BLaER1 (cell line): ENCODE data around the gene PSMB3.
"Not testable (repeated sequence)": the region's sequence is repeated elsewhere in the genome, so short reads cannot be mapped to it uniquely, and the experiment has no call there.

Experiments used
- H3K27ac ChIP-seq: shearing (Covaris generic); formaldehyde crosslinking; 2 replicates; pipeline ENCODE4 v1.8.1; 2022
- H3K27me3 ChIP-seq: shearing (Covaris generic); formaldehyde crosslinking; 2 replicates; pipeline ENCODE4 v1.8.1; 2022
- H3K36me3 ChIP-seq: shearing (Covaris generic); formaldehyde crosslinking; 2 replicates; pipeline ENCODE4 v1.8.1; 2022
- H3K4me1 ChIP-seq: shearing (Covaris generic); formaldehyde crosslinking; 2 replicates; pipeline ENCODE4 v1.8.1; 2022
- H3K4me2 ChIP-seq: shearing (Covaris generic); formaldehyde crosslinking; 2 replicates; pipeline ENCODE4 v1.8.1; 2022
- H3K4me3 ChIP-seq: shearing (Covaris generic); formaldehyde crosslinking; 2 replicates; pipeline ENCODE4 v1.8.1; 2022
- H3K9ac ChIP-seq: shearing (Covaris generic); formaldehyde crosslinking; 2 replicates; pipeline ENCODE4 v1.8.1; 2022
- H3K9me3 ChIP-seq: shearing (Covaris generic); formaldehyde crosslinking; 2 replicates; pipeline ENCODE4 v1.8.1; 2022
- H4K20me1 ChIP-seq: shearing (Covaris generic); formaldehyde crosslinking; 2 replicates; pipeline ENCODE4 v1.8.1; 2022
- Cebpa-rat ChIP-seq: shearing (Covaris generic); IDR thresholded peaks from 2 replicates; pipeline ENCODE4 v1.8.1; 2022

Gene PSMB3

DNA sequence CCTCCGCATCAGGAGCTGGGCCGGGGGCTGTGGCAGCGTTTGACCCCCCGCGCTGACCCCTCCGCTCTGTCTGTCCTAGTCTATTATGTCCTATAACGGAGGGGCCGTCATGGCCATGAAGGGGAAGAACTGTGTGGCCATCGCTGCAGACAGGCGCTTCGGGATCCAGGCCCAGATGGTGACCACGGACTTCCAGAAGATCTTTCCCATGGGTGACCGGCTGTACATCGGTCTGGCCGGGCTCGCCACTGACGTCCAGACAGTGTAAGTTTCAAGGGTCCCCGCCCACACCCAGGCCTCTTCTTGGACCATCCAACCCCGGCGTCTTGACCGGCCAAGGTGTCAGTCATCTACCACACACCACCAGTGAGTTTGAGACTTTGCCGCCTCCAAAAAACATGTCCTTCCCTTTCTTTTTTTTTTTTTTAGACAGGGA is 548 bp downstream of the PSMB3 start:
- Histone ChIP-seq H3K9me3 (no peaks in the 10 kb centered on the region), H3K4me2 (peak overlapping the region; percentile 97), H3K4me3 (peak overlapping the region; percentile 94), H3K4me1 (peaks cover 50% of the 10 kb centered on the region), H3K27ac (peak overlapping the region; percentile 92), H4K20me1 (peaks cover 60% of the 10 kb centered on the region), H3K36me3 (peaks cover 45% of the 10 kb centered on the region), H3K27me3 (peaks cover 38% of the 10 kb centered on the region), H3K9ac (peak overlapping the region; percentile 95)
- TF ChIP-seq Cebpa-rat, result no peak

DNA sequence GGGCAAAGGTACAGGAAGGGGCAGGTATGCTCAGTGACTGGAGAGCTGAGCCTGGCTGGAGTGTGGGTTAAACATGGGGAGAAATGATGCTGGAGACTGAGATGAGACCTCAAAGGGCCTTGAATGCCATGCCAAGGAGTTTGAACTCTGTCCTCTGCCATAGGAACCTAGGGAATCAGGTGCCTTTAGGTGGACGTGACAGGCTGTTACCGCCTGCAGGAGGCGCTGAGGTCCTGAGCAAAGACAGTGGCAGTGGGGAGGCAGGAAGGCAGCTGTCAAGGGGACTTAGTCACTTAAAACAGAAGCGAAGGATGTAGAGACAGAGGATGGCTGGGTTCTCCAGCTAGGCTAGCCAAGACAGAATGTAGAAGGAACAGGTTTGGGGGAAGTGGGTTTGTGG is 9.1 kb downstream of the PSMB3 start:
- peaks cover 100% of the 10 kb centered on the region for H3K36me3 ChIP-seq

DNA sequence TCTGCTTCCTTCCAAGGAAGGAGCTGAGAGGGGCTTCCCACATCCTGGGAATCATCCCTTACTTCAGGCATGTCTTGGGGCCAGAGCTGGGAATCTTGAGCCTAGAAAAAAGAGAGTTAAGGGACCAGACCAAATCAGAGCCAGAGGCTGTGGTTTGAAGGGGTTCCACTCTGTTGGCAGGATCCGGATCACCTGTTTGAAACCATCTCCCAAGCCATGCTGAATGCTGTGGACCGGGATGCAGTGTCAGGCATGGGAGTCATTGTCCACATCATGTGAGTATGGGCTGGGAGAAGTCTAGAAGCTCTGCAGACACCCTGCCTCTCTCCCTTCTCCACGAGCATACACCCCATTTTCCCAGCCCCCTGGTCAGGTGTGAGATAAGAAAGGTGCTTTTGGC is 9.7 kb downstream of the PSMB3 start:
- H3K9me3 ChIP-seq, result no peaks in the 10 kb centered on the region
- TF ChIP-seq Cebpa-rat, result no peak

More for the DNA sequence above, 9.1 kb downstream of the PSMB3 start:
- H3K27me3 ChIP-seq, result no peaks in the 10 kb centered on the region
- no peaks in the 10 kb centered on the region for H3K4me1 ChIP-seq
- peaks cover 52% of the 10 kb centered on the region; the same call in 1 of the 2 replicates for H4K20me1 ChIP-seq
- H3K27ac ChIP-seq, result no peak overlapping the region
- no peak overlapping the region for H3K4me2 ChIP-seq
- H3K9ac ChIP-seq, result no peak overlapping the region
- H3K4me3 ChIP-seq, result no peak overlapping the region
- no peak for TF ChIP-seq Cebpa-rat
- no peaks in the 10 kb centered on the region for H3K9me3 ChIP-seq

DNA sequence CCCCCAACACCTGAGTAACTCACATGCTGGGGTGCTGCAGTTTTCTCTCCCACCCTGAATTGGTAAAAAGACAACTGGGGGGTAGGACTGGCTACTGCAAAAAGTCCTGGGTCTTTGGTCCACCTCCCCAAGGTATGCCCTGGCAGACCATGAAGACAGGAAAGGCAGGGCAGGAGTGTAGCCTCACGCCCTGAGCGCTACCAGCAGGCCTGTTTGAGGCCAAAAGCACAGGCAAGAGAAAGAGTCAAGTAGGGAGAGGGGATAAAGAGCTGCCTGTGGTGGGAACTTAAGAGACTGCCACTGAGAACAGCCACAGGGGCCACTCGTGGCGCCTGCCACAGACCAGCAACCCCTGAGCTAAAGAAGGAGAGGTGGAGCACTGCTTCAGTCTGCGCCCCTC is 13.8 kb downstream of the PSMB3 start:
- TF ChIP-seq Cebpa-rat, result no peak
- Histone ChIP-seq H3K27me3 (no peaks in the 10 kb centered on the region), H3K4me1 (no peaks in the 10 kb centered on the region), H3K36me3 (peaks cover 100% of the 10 kb centered on the region), H4K20me1 (peaks cover 61% of the 10 kb centered on the region; the same call in 1 of the 2 replicates), H3K27ac (no peak overlapping the region), H3K4me2 (no peak overlapping the region), H3K4me3 (no peak overlapping the region), H3K9me3 (no peaks in the 10 kb centered on the region), H3K9ac (no peak overlapping the region)

More for the DNA sequence above, 9.7 kb downstream of the PSMB3 start:
- peaks cover 57% of the 10 kb centered on the region; the same call in 1 of the 2 replicates for H4K20me1 ChIP-seq
- no peak overlapping the region for H3K9ac ChIP-seq
- H3K36me3 ChIP-seq, result peaks cover 100% of the 10 kb centered on the region
- no peak overlapping the region for H3K4me3 ChIP-seq
- H3K4me1 ChIP-seq, result no peaks in the 10 kb centered on the region
- no peak overlapping the region for H3K4me2 ChIP-seq
- no peak overlapping the region for H3K27ac ChIP-seq
- no peaks in the 10 kb centered on the region for H3K27me3 ChIP-seq

DNA sequence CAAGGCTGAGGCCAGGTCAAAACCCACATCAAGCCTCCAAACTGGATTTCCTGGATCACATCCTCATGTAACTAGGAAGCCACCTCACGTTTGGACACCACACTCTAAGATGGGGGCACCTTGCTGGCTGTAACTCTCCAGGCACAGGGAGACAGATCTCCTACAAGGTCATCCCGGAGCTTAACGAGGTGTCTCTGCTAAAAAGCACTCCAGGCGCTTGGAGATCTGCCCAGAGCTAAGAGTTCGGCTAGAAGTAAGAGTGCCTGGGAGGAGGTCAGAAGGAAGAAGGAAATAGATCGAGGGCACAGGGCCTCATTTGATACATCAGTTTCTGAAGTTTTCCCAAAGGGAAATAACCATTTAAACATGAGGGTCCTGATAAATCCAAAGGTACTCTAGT is 15.9 kb downstream of the PSMB3 start:
- Histone ChIP-seq H3K36me3 (peaks cover 100% of the 10 kb centered on the region), H3K9ac (no peak overlapping the region), H3K4me3 (no peak overlapping the region), H3K9me3 (no peaks in the 10 kb centered on the region), H3K27ac (no peak overlapping the region), H3K4me1 (no peaks in the 10 kb centered on the region), H3K4me2 (no peak overlapping the region), H4K20me1 (peaks cover 58% of the 10 kb centered on the region; the same call in 1 of the 2 replicates), H3K27me3 (no peaks in the 10 kb centered on the region)
- no peak for TF ChIP-seq Cebpa-rat

DNA sequence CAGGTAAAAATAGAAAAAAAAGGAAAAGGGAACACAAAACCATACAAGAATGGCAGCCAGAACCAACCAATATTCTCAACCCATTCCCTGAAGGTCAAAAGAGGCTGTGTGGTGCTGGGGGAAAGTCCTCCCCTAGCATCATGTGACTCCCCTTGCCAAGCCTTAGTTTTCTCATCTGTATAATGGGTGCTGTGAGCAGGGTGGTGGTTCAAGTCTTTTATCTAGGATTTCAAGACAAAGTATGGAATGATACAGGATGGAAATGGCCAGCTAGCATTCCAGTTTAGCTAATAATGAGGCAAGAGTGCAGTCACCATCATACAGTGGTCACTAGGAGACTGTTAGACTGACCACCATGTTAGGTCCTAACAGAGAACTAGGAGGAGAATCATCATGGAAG is 20.7 kb downstream of the PSMB3 start:
- no peak overlapping the region for H3K9ac ChIP-seq
- no peak for TF ChIP-seq Cebpa-rat
- no peaks in the 10 kb centered on the region for H3K27me3 ChIP-seq
- H3K4me1 ChIP-seq, result no peaks in the 10 kb centered on the region
- no peak overlapping the region for H3K4me3 ChIP-seq
- H3K9me3 ChIP-seq, result no peaks in the 10 kb centered on the region
- no peak overlapping the region for H3K4me2 ChIP-seq
- H4K20me1 ChIP-seq, result peaks cover 30% of the 10 kb centered on the region; the same call in 1 of the 2 replicates
- no peak overlapping the region for H3K27ac ChIP-seq
- peaks cover 100% of the 10 kb centered on the region for H3K36me3 ChIP-seq

DNA sequence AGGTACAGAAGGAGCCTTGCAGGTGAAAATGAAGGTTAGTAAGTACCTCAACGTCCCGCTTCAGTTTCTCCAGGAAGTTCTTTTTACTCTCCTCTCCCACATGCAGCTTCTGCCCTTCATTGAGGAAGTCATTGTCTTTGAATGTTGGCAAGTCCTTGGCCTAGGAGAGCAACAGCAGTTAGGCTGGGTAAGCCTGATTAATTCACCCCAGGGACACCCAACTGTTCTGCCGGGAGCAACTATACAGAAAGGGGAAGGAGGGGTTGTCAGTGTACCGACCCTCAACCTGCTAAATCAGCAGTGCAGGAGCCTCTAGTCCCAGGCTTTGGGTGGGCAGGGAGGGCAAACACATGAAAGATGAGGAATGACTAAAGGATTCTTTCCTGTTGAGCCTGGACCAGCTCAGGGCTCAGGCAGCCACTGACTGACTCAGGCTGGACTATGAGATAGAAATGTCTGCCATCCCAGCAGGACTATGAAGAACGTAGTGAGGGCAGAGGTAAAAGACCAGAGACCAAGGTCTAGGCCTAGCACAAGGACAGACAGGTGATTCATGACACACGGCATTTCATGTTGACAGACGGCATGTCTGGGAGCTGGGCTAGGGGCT is 25.2 kb downstream of the PSMB3 start:
- H3K4me1 ChIP-seq, result no peaks in the 10 kb centered on the region
- TF ChIP-seq Cebpa-rat, result no peak
- no peaks in the 10 kb centered on the region for H3K27me3 ChIP-seq
- H3K9me3 ChIP-seq, result no peaks in the 10 kb centered on the region
- no peak overlapping the region for H3K4me3 ChIP-seq
- H4K20me1 ChIP-seq, result peaks cover 24% of the 10 kb centered on the region; the same call in 1 of the 2 replicates
- H3K36me3 ChIP-seq, result peaks cover 100% of the 10 kb centered on the region
- H3K27ac ChIP-seq, result no peak overlapping the region
- H3K9ac ChIP-seq, result no peak overlapping the region
- H3K4me2 ChIP-seq, result no peak overlapping the region

DNA sequence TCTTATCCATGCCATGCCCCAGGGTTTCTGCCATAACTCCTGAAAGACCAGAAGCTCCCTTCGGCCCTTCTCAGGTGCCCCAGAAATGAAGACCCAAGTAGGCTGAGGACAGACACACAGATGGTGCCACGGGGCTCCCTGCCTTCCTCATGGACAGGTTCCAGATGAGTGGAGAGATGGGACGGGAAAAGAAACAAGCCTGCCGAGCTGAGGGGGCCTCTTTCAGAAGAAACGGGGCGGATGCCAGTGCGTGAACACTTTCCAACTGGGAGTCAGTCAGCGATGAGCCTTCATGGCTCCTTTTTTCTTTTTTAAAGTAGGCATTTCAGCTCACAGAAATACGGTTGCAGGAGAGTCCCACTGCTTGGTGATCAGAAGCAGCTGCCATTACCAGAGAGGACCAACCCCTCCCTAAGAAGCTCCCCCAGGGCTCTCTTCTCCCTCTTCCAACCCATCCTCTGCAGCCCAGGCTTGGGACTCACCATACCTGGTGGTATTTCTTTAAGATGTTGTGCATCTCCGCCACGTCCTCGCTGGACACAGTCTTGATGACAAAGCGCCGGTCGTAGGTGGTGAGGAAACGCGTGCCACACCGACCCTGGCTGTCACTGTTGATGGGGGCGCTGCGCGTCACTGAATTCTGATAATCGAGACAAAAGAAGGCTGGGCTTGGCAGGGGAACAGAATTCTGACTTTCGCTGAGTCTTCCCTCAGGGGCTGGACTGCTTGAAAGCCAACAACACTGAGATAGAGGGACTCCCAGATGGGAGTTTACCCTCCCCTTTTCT is 27.6 kb downstream of the PSMB3 start:
- no peaks in the 10 kb centered on the region for H3K4me1 ChIP-seq
- H4K20me1 ChIP-seq, result peaks cover 22% of the 10 kb centered on the region; the same call in 1 of the 2 replicates
- no peak overlapping the region for H3K4me3 ChIP-seq
- H3K4me2 ChIP-seq, result no peak overlapping the region
- peaks cover 100% of the 10 kb centered on the region for H3K36me3 ChIP-seq
- H3K27me3 ChIP-seq, result no peaks in the 10 kb centered on the region
- H3K9me3 ChIP-seq, result no peaks in the 10 kb centered on the region
- no peak overlapping the region for H3K27ac ChIP-seq
- H3K9ac ChIP-seq, result no peak overlapping the region
- no peak for TF ChIP-seq Cebpa-rat

DNA sequence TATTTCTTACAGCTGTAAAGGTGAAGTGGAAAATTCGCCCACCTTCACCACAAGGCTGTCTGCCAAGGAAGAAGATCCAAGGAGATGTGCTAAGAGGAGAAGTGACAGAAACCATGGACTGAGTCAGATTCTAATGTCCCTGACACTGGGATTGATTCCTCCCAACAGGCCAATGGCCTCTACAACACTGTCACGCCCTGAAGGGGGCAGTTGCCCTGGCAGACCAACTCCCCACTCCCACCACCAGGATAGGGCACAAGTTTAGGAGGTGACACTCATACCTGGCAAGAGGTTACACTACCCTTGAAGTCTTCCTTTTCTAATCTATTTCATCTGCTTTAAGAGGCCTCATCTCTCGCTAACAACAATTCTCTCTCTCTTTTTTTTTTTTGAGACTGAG is 30.7 kb downstream of the PSMB3 start:
- H4K20me1 ChIP-seq, result peaks cover 47% of the 10 kb centered on the region
- H3K9me3 ChIP-seq, result no peaks in the 10 kb centered on the region
- H3K9ac ChIP-seq, result no peak overlapping the region
- H3K27me3 ChIP-seq, result no peaks in the 10 kb centered on the region
- TF ChIP-seq Cebpa-rat, result no peak
- no peak overlapping the region for H3K27ac ChIP-seq
- H3K4me2 ChIP-seq, result no peak overlapping the region
- H3K4me3 ChIP-seq, result no peak overlapping the region
- H3K36me3 ChIP-seq, result peaks cover 96% of the 10 kb centered on the region
- H3K4me1 ChIP-seq, result no peaks in the 10 kb centered on the region

DNA sequence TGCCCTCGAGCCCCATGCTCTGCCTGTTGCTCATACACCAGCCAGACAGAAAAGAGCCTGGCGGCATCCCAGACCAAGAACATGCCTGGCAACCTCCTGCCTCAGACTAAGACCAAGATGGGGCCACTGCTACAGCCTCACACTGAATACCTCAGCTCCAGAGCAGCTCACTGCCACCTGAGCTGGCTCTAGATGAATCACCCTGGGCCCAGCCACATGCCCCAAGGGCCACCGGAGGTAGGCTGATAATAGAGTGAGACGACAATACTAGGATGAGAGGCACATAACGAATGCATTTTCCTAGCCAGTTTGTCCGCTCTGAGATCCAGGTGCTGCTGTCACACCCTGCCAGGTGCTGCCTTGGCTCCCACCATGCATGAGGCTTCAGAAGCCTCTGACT is 33.8 kb downstream of the PSMB3 start:
- Histone ChIP-seq H3K27ac (no peak overlapping the region), H3K4me3 (no peak overlapping the region)

DNA sequence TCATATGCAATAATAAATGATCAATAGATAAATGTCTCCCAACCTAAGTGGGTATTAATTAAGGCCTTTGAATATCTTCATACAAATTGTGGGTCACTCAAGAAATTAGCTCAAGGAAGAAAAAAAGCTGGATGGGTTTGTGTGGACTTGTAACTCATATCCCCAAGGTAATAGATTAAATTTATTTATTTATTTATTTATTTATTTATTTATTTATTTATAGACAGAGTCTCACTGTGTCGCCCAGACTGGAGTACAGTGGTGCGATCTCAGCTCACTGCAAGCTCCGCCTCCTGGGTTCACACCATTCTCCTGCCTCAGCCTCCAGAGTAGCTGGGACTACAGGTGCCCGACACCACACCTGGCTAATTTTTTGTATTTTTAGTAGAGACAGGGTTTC is 35.5 kb downstream of the PSMB3 start:
- H3K36me3 ChIP-seq, result peaks cover 86% of the 10 kb centered on the region
- not testable (repeated sequence) for H3K4me3 ChIP-seq, H3K4me1 ChIP-seq, H3K9ac ChIP-seq, H3K9me3 ChIP-seq, H3K27ac ChIP-seq, H3K4me2 ChIP-seq, H3K27me3 ChIP-seq
- H4K20me1 ChIP-seq, result peaks cover 78% of the 10 kb centered on the region

More for the DNA sequence above, 33.8 kb downstream of the PSMB3 start:
- TF ChIP-seq Cebpa-rat, result no peak
- no peak overlapping the region for H3K4me2 ChIP-seq
- H3K4me1 ChIP-seq, result no peaks in the 10 kb centered on the region
- no peaks in the 10 kb centered on the region for H3K9me3 ChIP-seq
- H4K20me1 ChIP-seq, result peaks cover 74% of the 10 kb centered on the region
- H3K9ac ChIP-seq, result no peak overlapping the region
- H3K27me3 ChIP-seq, result no peaks in the 10 kb centered on the region
- peaks cover 89% of the 10 kb centered on the region for H3K36me3 ChIP-seq
